HG02943 (cell line): ENCODE results near the gene SYT7.
A peak's percentile ranks its signal among the peaks of the same experiment; 100 is the strongest.
"Not testable (repeated sequence)": the region's sequence is repeated elsewhere in the genome, so short reads cannot be mapped to it uniquely, and the experiment has no call there.

Experiments used
- ATAC-seq: cut with Tn5 transposase; IDR thresholded peaks from one replicate; pipeline ENCODE4 v1.9.1; 2021; ENCODE audit warnings: mild to moderate bottlenecking, low read depth, moderate library complexity; ENCODE audit not compliant: unreplicated experiment

Gene SYT7, protein sequence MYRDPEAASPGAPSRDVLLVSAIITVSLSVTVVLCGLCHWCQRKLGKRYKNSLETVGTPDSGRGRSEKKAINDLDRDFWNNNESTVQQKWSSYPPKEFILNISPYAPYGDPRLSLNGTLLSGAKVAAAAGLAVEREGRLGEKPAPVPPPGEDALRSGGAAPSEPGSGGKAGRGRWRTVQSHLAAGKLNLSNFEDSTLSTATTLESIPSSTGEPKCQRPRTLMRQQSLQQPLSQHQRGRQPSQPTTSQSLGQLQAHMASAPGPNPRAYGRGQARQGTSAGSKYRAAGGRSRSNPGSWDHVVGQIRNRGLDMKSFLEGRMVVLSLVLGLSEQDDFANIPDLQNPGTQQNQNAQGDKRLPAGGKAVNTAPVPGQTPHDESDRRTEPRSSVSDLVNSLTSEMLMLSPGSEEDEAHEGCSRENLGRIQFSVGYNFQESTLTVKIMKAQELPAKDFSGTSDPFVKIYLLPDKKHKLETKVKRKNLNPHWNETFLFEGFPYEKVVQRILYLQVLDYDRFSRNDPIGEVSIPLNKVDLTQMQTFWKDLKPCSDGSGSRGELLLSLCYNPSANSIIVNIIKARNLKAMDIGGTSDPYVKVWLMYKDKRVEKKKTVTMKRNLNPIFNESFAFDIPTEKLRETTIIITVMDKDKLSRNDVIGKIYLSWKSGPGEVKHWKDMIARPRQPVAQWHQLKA

DNA sequence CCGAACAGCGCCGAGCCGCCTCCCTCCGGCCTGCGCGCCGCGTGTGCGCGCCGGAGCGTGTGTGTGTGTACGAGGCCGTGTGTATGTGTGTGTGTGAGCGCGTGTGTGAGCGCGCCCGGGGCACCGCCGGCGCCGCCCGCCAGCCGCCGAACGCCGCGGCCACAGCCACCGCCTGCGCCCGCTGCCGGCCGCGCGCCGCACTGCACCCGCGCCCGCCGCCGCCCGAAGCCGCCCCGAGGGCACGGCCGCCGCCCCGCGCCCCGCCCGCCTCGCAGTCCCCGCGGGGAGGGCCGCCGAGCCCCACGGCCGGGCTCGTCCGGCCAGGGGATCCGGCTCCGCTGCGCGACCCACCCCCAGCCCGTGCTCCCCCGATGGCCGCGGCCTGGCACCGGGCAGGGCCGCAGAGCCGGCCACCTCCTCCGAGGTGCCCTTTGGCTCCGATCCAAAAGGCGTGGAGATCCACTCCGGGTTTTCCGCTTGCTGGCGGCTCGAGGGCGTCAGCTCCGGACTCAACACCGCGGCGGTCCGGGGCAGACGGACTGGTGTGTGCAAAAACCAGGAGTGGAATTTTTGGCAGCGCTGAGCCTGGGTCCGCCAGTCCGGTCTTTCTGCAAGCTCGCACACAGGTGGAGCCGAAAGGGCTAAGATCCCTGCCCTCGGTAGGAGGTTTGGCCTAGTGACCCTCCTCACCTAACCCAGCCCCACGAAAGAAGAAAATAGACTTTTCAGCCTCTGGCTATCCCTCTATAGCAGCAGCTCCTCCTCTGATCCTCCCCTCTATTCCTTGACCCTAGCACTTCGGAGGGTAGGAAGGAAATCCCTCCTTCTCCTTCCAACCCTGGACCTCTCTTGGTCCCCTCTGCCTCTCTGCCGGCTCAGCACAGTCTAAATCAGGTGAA, at the start of gene SYT7:
Gene SYT7, minus strand, starts transcription at position 47 of the 899 bp plus-strand sequence. CDS start 256 bp downstream, outside the sequence.
- peak; percentile 83 for ATAC-seq

DNA sequence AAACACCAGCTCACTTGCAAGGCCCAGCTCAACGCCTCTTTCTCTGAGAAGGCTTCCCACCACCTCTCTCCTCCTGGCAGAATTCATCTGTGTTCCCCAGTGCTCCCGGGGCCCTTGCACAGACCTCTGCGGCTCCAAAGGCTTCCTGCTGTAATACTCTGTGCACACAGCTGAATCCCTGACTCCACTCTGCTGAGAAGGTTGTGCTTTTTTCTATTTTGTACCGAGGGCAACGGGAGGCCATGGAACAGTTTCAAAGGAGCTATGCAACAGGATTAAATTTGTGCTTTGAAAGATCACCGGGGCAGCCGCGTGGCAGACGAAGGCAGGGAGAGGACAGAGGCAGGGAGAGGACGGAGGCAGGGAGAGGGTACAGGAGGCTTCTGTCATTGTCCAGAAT, 49.2 kb upstream of the SYT7 start:
- ATAC-seq: no peak

DNA sequence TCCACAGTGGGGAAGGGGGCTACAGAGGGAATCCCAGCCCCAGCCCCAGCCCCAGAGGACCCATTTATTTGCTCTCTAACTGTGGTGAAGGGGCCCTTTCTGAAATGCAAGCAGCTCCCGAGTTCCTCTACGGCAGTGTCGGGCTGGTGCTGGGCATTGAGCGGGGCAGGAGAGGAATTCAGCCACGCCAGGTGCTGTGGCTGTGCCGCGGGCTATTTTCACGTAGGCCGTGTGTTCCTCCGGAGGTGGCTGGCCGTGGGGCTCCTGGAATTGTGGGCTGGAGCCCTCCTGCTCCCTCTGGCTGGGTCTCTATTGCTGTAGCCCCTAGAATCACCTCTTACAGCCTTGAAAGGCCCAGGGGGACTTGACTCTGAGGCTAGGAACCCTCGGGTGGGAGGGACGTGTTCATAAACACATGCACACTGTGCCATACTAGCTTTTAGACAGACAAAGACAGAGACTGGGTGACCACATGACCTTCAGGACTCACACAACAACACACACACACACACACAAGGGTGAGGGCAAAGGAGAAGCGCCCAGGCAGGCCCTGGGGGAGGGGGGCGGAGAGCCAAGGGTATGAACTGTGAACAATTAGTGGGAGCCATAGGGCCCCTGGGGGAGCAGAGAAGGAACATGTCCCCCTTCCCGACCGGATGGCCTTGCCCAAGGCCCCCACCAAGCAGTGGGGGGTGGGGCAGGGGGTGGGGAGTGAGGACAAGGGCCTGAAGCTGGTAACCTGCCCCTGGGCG, 48.4 kb upstream of the SYT7 start:
- ATAC-seq: no peak

DNA sequence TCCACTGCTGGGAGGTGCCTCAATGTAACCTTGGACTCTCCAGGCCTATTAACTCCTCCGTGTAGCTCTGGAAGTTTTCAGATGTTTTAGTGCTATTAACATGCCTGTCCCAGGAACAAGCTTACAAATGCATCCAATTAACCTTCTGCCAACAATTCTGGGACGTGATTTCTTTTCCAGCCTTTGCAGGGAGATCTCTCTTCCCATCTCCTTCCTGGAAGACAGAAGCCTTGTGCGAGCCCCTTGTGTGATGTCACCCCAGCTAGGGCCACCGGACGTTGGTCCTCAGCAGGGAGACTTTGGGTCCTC, 47.7 kb upstream of the SYT7 start:
- no peak for ATAC-seq

DNA sequence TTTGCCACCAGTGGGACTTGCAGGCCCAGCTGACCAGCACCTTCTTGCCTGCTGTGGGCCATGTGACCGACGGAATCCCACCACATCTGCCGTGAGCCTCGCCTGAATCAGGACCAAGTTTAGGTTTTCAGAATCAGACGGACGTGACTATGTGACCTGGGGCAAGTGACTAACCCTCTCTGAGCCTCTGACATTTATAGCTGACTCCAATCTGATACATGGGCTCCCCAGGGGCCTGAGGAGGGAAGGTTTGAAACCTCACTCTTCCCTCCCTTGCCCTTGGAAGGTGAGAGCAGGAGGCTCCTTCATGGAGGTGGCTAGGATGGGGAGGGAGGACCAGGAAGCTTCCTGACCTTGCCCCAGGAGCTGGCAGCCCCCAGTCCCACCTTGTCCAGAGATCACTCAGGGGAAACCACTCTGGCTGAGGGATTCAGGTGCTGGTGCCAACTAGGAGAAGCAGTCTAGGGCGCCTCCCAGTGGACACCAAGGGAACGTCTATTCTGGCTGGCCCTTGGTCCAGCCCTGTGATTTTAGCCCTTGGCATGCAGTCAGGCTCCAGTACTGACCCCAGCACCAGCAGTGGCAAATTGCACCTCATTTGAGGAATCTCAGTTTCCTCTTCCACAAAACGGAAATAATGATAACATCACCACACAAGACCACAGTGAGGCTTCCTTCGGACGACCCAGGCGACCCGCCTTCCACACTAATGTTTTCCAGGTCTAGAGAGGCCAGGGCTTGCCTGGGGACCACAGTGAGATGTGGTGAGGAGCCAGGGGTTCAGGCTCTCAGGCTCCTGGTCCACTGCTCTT, 47.2 kb upstream of the SYT7 start:
- no peak for ATAC-seq

DNA sequence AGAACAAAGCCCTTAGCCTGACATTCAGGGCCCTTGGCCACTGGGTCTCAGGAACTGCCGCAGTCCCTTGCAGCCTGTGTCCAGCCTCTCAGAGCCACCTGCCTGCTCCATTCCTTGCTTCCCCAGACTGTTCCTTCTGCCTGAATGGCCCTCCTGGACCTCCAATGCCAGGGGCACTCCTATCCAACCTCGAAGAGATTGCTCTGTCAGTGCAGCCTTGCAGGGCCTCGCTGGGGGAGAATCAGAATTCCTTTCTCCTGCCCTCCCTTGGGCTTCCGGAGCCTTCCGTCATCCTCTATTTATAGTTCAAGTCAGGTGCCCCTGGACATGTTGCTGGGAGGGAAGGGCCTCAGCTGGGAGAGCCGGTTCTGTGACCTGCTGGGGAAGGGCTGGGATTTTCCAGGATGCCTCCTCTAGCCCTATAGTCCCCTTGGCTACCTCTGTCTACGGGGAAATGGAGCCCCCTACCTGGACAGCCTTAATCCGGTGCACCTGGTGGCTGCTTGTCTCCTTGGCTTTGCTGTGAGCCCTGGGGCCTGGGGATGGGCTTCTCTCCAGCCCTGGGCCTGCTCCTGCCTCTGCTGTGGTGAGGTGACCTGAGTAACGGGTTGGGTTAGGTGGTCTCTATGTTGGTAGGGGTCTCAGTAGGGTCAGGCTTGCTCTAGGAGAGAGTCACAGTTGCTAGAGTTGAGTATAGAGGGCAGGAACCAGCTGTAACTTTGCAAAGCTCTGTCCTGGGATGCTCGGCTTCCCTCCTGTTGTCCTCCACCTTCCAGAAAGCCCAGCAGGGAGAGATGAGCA, 45.9 kb upstream of the SYT7 start:
- no peak for ATAC-seq

DNA sequence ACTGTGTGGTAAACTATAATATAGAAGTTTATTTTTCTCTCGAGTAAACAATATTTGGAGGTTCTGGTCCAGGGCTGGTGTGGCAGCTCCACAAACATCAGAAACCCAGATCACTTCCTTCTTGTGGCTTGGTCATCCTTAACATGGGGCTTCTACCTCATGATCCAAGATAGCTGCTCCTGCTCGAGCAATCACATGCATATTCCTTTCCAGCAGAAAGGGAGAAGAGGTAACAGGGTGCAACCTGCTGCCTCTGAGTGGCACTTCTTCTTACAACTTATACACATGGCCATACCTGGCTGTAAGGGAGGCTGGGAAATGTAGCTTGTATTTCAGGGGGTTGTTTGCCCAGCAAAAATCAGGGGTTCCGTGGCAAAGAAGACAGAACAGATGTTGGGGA, 44.6 kb upstream of the SYT7 start:
- ATAC-seq: no peak

DNA sequence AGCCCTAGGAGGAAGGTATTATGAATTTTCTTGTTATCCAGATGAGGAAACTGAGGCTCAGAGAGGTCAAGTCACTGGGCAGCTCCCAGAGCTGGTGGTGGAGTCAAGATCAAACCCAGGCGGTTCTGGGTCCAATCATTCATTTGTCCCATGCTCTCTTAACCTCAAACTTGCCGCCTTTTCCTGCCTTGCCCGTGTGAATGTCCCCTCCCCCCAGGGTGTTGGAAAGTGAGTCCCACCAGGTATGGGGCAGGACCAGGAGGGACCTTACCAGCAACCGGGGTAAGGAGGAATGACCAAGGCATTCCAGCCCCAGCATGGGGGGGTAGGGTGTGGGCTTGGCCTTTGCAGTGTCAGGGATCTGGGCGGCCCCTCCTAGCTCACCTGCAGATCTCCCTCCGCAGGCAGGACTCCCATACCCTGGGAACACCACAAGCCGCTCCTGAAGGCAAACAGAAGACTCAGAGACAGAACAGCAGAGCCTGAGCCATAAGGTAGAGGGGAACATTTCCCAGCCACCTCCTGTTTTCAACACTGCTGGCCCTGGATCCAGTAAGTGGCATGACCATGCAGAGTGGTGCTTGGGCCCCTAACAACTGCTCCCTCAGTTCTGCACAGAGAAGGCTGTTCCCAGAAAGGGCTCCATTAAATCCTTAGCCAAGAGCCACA, 41.2 kb upstream of the SYT7 start:
- ATAC-seq: no peak

DNA sequence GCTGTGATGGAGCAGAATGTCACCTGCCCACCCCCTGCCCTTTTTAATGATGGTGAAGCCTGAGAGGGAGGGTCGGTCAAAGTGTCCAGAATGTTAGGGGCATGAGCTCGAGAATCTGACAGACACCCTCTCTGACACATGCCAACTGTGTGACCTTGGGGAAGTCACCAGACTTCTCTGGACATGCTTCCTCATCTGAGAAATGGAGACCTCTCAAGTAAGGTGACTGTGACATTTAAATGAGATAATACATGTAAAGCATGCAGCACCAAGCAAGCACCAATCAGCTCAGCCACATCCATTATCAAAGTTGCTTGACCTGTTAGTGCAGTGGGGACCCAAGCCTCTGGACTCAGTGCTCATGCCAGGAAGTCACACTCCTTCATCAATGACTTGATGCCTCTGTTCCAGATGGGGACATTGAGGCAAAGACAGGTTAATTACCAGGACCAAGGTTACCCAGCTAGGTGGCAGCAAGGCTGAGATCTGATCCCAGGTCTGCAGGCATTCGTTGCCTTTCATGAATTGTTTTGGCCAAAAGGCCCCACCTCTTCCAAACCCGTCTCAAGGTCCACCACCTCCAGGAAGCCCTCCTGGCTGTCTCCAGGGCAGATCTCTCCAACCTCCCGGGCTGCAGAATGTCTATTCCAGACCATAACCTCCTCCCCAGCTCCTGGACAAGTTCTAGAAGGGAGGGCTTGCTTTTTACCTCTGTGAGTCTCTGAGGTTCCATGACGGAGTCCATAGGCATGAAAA, 38.8 kb upstream of the SYT7 start:
- ATAC-seq: no peak

DNA sequence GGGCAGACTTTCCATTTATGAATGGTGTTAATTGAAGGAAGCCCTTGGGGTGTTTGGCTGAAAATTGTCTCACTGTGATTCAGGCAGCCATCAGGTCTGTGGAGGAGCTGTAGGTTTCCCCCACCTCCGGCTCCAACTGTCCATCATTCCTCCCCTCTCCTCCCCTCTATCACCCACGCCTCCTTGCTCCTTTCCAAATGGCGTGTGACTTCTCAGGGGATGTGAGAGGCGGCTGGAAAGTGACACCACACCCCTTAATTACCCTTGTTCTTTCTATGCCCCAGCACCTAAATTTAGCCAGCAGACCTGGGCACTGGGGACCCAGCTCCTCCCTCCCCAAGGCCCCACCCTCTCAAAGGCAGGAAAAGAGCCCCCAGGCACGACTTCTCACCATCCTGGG, 38.1 kb upstream of the SYT7 start:
- no peak for ATAC-seq

DNA sequence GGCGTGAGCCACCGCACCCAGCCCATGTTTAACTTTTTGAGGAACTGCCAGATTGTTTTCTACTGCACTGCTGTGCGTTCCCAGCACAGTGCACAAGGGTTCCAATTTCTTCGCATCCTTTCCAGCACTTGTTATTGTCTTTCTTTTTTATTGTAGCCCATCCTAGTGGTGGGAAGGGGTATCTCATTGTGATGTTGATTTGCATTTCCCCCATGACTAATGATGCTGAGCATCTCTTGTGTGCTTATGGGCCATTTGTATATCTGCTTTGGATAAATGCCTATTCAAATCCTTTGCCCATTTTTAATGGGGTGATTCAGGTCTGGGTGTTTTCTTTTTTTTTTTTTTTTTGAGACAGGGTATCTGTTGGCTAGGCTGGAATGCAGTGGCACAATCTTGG, 36.6 kb upstream of the SYT7 start:
- ATAC-seq: no peak

DNA sequence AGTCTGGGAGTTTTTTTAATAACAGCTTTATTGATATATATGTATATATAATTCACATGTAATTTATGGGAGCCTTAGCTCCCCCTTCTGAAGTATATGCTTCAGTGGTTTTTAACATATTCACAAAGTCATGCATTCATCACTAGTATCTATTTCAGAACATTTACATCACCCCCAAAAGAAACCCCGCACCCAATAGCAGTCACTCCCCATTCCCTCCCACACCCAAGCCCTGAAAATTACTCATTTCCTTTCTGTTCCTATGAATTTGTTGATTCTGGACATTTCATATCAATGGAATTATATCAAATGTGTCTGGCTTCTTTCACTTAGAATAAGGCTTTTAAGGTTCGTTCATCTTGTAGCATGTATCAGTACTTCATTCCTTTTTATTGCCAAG, 35.6 kb upstream of the SYT7 start:
- no peak for ATAC-seq

DNA sequence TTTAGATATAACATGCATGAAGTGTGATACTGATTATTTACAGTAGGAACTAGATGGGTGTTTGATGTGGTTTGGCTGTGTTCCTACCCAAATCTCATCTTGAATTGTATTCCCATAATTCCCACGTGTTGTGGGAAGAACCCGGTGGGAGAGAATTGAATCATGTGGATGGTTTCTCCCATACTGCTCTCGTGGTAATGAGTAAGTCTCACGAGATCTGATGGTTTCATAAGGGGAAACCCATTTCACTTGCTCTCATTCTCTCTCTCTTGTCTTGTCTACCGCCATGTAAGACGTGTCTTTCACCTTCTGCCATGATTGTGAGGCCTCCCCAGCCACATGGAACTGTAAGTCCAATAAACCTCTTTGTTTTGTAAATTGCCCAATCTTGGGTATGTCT, 33.9 kb upstream of the SYT7 start:
- not testable (repeated sequence) for ATAC-seq

DNA sequence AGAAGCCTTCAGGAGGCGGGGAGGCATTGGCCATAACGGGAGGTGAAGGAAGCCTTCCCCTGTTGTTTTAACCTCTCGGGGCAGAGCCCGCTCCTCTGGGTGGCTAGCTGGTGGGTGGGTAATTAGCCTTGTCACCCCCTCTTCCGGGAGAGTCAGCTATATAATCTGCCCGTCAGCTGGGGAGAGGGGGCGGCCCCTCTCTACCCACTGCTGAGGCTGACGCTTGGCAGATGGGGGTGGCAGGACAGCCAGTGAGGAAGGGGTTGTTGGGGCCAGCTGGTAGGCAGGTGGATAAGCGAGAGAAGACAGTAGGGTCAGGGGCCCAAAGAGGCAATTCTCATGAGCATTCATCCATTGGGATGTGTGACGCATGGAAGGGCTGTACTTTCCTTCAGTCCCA, 33.0 kb upstream of the SYT7 start:
- no peak for ATAC-seq

DNA sequence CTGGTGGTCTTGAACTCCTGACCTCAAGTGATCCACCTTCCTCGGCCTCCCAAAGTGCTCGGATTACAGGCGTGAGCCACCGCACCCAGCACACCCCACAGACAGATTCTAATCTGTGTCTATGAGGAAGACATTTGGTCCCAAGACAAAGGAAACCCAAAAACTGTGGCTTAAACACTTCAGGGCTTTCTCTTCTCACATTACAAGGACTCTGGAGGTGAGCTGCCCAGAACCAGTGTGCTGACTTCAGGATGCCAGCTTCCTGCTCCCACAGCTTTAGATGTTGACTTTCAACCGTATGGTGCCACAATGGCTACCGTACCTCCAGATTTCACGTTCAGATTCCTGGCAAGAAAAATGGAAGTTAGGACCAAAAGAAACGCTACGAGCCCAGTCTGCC, 32.2 kb upstream of the SYT7 start:
- ATAC-seq: no peak

DNA sequence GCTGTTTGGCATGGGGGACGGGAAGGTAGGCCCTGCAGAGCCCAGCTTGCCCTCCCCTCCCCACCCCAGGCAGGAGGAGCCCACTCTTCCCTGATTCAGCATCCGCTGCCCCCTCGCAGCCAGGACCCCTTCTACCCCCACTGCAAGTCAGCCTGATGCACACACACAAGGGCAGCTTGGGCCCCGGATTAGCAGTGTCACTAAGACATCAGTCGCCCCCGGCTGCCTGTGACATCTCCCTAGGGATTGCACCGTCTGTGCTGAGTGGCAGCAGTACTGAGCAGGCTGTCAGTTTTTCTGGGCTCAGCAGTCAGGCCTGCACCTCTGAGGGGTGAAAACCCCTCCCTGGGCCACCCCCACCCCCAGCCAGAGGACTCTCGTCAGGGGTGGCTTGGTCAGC, 30.4 kb upstream of the SYT7 start:
- no peak for ATAC-seq

DNA sequence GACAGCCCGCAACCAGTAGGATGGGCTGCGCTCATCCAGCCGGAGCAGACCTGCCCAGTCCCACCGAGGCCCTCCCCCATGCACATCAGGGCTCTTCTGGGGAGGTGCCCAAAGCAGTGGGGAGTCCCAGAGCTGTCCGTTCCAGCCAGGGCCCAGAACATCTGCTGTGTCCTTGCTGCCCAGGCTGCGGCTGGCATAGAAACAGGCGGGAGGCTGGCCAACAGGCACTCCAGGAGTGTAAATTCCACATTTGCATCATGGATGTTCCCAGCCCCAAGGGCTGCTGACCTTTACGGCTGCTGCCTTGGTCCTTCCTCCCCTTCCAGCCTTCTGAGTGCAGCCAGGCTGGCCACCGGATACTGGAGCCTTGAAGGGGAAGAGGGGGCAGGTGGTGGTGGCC, 30.0 kb upstream of the SYT7 start:
- ATAC-seq: no peak

DNA sequence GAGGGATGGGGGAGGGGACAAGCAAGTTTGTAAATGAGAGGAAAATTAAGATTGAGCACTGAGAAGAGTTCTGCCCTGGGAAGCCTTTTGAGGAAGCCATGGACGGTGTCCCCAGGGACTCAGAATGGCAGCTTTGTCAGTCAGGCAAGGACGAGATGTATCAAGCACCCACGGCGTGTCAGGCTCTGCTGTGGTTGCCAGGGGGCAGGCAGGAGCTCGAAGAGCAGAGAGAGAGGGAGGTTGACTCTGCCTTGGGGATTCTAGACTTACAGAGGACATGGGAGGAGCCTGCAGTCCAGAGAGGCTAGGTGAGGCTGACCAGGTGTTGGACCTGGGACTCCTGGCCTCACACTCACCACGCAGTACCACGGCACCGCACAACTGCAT, 29.1 kb upstream of the SYT7 start:
- ATAC-seq: no peak
